CMK (cell line): ENCODE results near the gene HRH1.
A peak's percentile ranks its signal among the peaks of the same experiment; 100 is the strongest.
"Not testable (repeated sequence)": the region's sequence is repeated elsewhere in the genome, so short reads cannot be mapped to it uniquely, and the experiment has no call there.

Experiments
- DNase-seq: peaks from one replicate; pipeline ENCODE4 v3.0.0-alpha.2; 2010; ENCODE audit warnings: low read depth

HRH1 gene

DNA sequence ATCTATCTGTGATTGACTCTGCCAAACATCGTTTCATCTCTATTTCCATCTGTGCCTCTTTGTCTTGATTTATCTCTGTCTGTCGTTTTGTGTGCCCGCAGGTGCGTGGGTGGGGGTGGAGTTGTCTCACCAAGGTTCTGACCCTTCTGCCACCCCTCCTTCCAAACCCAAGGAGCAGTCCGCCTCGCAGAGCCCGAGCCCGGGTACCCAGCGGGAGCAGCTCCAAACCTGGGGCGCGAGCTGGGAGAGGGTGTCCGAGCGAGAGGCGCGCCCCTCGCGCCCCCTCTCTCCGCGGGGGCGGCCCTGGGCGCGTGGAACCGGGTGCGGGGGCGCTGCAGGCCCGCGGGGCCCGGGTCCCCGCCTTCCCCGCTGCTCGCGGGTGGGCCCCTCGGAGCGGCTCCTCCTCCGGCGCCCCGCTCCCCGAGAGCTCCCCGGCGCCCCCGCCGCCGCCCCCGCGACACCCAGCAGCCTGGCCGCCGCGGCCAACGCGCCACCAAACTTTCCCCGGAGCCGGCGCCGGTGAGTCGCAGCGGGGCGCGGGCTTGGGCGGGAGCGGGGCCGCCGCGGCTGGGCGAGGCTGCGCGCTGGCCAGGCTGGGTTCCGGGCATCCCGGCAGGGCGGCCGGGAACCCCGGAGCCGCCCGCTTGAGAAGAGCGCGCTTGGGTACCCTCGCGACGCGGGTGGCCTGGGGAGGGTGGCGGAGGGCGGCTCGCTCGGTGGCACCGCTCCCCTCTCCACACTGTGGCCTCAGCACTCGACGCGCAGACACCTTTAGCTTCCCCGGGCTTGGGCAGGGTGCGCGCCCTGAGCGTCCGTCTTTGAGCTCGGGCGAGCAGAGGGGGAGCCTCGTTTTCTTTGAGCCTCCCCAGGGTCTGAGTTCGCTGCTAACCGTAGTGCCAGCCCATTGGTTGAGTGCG lies at the start of gene HRH1:
Gene HRH1 (plus strand): TSS at position 458 of the 917 bp plus-strand sequence. CDS start 104,545 bp downstream, outside the sequence.
- no peak for DNase-seq

DNA sequence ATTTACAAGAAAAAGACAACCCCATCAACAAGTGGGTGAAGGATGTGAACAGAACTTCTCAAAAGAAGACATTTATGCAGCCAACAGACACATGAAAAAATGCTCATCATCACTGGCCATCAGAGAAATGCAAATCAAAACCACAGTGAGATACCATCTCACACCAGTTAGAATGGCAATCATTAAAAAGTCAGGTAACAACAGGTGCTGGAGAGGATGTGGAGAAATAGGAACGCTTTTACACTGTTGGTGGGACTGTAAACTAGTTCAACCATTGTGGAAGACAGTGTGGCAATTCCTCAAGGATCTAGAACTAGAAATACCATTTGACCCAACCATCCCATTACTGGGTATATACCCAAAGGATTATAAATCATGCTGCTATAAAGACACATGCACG lies 41.0 kb upstream of the HRH1 start:
- not testable (repeated sequence) for DNase-seq

GRCh38 chr3:11115548-11115947 lies 38.7 kb upstream of the HRH1 start:
- DNase-seq, result no peak

GRCh38 chr3:11116336-11117059 lies 37.8 kb upstream of the HRH1 start:
- no peak for DNase-seq

GRCh38 chr3:11117591-11117990 lies 36.7 kb upstream of the HRH1 start:
- no peak for DNase-seq

DNA sequence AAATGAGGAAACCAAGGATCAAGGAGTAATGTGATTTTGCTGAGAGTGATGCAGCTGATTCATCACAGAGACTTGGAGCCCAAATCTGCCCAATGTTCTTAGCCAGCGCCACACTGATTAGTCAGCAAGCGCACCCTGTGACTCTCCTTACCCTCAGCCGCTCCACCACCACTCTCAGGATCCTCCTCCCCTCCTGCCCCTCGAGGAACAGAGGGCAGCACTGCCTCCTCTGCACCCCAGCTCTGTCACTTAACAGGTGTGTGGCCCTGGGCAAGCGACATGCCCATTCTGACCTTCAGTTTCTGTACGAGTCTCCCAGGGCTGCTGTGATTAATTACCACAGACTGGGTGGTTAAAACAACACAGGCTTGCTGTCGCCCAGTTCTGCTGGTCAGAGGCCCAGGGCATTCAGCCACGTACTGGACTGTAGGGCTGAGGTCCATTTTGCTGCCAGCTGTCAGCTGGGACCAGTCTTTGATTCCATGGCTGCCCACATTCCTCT lies 36.1 kb upstream of the HRH1 start:
- no peak for DNase-seq

DNA sequence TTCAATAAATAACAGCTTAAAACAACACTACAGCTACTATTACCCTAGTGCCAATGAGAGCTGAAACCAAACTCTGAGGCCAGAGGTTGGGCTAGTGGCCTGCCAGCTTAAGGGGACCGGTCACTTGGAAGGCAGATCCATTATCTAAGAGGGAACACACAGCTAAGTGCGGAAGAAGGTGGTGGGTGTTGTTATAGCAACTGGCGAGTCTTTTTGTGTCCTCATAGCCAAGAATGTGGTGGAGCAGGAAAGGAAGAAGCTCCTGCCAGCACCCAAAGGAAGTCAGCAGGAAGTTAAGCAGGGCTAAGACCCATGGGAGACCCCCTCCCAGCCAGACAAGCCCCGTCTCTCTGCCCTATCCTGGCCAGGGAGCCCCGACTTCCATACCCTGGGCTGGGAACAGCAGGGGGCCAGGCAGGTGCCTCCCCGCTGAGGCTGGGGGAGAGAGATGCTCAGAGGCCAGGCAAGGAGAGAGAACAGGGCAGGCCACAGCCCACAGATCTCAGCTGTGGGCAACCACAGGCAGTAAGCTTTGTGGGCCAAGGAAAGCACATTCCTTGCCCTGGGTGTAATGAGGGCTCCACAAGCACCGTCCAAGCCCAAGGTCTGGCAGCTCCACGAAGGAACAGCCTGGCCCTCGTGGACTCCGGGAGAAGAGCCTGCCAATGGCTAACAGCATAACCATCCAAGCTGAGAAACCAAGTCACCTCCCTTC lies 34.0 kb upstream of the HRH1 start:
- DNase-seq, result no peak

DNA sequence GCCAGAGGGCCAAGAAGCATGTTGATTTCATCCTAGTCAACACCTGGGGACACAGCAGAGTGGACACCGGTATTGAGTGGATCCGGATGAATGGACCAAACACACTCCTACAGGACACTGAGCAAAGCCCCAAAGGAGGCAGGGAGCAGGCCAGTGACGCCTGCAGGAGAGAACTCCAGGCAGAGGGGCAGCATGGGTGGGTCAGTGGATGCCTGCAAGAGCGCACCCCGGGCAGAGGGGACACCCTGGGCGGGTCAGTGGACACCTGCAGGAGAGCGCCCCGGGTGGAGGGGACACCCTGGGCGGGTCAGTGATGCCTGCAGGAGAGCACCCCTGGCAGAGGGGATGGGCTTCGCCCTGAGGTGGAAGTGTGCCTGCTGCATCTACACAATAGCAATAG lies 27.6 kb upstream of the HRH1 start:
- no peak for DNase-seq

DNA sequence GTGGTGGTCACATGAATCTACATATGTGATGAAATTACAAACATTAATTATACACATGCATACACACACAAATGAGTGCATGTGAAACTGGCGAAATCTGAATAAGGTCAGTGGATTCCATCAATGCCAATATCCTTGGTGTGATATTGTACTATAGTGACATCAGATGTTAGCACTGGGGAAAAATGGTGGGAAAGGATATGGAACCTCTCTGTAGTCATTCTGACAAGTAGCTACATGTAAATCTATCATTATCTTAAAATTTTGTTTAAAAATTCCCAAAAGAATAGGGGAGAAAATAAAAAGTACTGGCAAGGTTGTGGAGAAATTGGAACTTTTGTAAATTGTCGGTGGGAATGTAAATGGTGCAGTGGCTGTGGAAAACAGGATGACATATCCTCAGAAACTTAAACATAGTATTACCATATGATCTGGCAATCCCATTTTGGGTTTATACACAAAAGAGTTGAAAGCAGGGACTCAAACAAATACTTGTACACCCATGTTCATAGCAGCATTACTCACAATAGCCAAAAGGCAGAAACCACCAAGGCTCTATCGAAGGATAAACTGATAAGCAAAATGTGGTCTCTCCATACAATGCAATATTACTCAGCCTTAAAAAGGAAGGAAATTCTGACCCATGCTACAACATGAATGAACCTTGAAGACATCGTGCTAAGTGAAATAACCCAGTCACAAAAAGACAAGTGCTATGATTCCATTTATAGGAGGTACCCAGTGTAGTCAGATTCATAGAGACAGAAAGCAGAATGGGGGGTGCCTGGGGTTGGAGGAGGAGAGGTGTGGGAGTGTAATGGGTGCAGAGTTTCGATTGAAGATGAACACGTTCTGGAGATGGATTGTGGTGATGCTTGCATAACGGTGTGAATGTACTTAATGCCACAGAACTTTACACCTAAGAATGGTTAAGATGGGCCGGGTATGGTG lies 25.3 kb upstream of the HRH1 start:
- no peak for DNase-seq

DNA sequence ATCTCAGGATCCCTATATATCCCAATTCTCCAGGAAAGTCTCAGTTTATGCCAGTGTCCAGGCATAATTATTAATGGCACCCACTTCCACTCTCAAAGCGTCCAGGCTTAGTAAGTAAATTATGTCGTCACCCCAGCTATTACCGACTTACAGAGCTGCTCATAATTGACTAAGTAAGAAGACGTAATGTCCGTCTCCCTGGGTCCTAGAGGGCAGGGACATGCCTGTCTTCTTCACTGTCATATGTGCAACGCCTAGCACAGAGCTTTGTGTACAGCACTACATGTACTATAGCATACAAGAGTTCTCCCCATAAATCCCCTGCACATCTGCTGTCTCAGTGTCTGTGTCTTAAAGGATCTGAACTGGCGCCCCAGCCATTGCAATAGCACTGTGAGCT lies 23.9 kb upstream of the HRH1 start:
- no peak for DNase-seq

DNA sequence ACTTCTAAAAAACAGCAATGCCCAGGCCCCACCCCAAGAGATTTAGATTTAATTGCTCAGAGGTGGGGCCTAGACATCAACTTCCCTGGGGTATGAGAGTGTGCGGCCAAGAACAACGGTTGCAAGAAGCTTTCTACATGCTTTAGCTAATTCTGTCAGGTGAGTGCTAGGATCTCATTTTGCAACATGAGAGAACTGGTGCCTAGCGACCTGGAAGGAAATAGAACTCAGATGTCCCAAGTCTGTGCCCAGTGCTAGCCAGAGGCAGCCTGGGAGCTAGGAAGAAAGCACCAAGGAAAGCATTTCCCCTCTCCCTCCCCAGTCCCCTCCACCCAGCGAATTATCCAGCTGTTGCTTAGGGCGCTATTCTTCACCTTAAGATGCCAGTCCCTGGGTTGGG lies 22.9 kb upstream of the HRH1 start:
- DNase-seq, result no peak

DNA sequence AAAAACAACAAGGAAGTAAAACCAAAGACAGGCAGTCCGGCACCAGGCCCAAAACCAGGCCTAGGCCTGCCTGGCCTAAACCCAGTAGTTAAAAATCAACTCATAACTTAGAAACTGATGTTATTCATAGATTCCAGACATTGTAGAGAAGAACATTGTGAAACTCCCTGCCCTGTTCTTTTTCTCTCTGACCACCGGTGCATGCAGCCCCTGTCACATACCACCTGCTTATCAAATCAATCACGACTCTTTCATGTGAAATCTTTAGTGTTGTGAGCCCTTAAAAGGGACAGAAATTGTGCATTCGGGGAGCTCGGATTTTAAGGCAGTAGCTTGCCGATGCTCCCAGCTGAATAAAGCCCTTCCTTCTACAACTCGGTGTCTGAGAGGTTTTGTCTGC lies 22.4 kb upstream of the HRH1 start:
- DNase-seq, result not testable (repeated sequence)

- DNase-seq, result no peak
These were observed 21.4 kb upstream of the HRH1 start for GRCh38 chr3:11132861-11133260.

GRCh38 chr3:11134794-11135193 lies 19.5 kb upstream of the HRH1 start:
- no peak for DNase-seq

GRCh38 chr3:11136116-11136515 lies 18.2 kb upstream of the HRH1 start:
- DNase-seq, result no peak

- no peak for DNase-seq
These were observed 17.3 kb upstream of the HRH1 start for GRCh38 chr3:11136830-11137626.

- no peak for DNase-seq
These were observed 16.7 kb upstream of the HRH1 start for GRCh38 chr3:11137627-11137959.

DNA sequence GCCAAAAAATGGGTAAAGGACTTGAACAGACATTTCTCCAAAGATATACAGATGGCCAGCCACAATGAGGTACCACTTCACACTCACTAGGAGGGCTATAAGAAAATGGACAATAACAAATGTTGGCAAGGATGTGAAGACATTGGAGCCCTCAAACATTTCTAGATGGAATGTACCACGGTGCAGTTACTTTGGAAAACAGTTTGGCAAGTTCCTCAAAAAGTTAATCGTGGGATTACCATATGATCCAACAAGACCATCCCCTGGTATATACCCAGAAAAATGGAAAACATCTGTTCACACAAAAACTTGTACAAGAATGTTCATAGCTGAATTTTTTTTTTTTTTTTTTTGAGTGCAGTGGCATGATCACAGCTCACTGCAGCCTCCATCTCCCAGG lies 15.9 kb upstream of the HRH1 start:
- no peak for DNase-seq

DNA sequence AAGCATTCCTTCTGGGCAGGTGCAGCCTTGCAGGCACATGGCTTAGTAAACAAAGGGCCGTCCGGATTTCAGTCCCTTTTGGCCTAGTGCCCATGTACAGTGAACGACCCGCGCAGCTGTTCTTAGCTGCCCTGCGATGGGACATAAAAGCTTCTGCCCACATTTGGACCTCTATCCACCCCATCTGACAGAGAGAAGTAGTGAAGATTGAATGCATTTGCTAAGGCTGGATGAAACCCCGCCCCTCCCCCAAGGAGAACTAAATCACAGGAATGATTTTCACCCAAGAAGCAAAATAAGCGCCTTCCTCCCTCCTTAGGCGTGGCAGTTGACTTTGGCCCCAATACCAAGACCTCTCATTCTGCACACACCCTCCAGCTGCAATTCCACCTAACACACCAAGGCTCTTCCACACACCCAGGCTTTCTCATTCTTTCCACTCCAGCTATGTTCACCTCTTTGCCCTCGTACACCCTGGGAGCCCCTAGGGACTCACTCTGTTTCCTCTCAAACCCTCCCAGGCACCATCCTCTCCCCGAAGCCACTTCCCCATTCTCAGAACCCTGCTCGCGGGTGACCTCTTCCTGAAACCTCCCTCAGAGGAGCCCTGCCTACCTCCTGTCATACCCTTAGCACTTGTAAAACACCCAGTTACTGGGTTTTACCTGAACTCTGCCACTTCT lies 14.1 kb upstream of the HRH1 start:
- peak; percentile 44 for DNase-seq

DNA sequence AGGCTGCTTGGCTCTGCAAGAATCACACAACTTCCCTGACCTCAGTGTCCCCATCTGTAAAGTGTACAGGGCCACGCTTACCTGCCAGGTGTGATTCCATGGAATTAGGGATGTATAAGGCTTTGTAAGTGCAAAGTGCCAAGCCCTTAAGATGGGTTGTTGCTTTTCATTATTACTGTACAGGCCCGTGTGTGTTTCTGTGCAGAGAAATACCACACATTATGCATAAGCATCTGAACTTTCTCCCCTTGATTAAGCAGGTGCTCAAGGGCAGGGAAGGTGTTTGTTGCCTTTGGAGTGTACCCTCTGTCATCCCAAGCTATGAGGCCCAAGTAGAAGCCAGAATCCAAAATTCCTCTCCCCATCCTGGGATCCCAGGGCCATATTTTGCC lies 13.6 kb upstream of the HRH1 start:
- no peak for DNase-seq
